ENCODE results near the gene CDKN1A. TPM values are rescaled to one million over a fixed set of nuclear protein-coding genes. Genes with fewer than 3 reads are reported as not detected.

CDKN1A gene
- total and polyA plus RNA-seq, 10 of the 15 experiments (the other 5 are each of a cell fraction or from before 2014, with no cell fraction given) = 25.2 to 637 (median 216) TPM

DNA sequence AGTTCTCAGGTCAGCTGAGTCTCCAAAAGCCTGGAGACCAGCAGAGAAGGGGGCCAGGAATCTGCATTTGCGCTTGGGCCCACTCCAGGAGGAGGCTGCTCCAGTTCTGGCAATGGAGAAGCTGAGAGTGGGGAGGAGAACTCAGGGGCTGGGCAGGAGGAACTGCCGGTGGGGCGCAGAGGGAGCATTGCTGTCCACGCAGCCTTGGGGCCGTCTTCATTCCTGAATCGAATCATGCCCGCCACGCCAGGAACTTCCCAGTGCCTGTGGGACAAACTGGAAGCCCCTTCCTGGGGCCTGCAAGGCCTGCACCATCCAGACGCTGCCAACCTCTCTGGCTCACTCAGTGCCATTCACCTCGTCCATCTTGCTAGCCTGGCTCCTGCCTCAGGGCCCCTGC, 36.0 kb downstream of the CDKN1A start (continued):
- TF ChIP-seq, protein P1, sequence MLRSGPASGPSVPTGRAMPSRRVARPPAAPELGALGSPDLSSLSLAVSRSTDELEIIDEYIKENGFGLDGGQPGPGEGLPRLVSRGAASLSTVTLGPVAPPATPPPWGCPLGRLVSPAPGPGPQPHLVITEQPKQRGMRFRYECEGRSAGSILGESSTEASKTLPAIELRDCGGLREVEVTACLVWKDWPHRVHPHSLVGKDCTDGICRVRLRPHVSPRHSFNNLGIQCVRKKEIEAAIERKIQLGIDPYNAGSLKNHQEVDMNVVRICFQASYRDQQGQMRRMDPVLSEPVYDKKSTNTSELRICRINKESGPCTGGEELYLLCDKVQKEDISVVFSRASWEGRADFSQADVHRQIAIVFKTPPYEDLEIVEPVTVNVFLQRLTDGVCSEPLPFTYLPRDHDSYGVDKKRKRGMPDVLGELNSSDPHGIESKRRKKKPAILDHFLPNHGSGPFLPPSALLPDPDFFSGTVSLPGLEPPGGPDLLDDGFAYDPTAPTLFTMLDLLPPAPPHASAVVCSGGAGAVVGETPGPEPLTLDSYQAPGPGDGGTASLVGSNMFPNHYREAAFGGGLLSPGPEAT (IDR thresholded peaks at IDR 0.05; ENCODE audit: low read depth) = no peak
- TF ChIP-seq NFXL1 (IDR thresholded peaks at IDR 0.05; ENCODE audit: borderline replicate concordance) = no peak
- TF ChIP-seq EP300 (IDR thresholded peaks at IDR 0.05; ENCODE audit: borderline replicate concordance in 1 of 2, control insufficient read depth in 1 of 2, low read depth in 2 of 2, low read length in 2 of 2) = no peak
- no peak for TF ChIP-seq CREB1 (IDR thresholded peaks at IDR 0.05; ENCODE audit: low read depth)

DNA sequence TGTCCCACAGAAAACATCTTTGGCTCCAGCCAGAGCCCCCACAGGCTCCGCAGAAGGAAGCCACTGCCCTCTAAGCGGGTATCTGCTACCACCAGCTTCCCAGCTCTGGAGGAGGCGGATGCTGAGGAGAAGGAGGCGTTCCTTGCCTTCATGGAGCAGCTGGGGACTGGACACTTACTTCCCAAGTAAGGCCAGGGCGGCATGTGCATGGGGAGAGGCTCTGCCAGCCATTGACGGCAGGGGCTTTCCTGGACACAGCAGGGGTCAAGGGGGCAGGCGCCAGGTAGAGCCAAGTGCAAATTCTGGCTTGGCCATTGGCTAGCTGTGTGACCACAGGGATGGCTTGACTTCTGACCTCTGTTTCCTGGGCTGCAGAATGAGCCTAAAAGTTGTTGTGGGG, 37.0 kb downstream of the CDKN1A start:
- Histone ChIP-seq H2AFZ (ENCODE audit: control insufficient read depth, low read depth, low read length) (no peak overlapping the region), H3K9me3 (replicated peaks; ENCODE audit: control insufficient read depth, insufficient read depth, low read length) (no peaks in the 10 kb centered on the region), H3K27me3 (replicated peaks in 1 of 2; ENCODE audit: control insufficient read depth in 2 of 2, insufficient read depth in 2 of 2, low read length in 1 of 2) (no peaks in the 10 kb centered on the region), H3K4me3 (no peak overlapping the region), H3K27ac (ENCODE audit: control insufficient read depth, insufficient read depth) (no peak overlapping the region), H3K9ac (ENCODE audit: control insufficient read depth, insufficient read depth, low read length) (no peak overlapping the region), H3K79me2 (ENCODE audit: control insufficient read depth, insufficient read depth, low read length) (no peaks in the 10 kb centered on the region), H4K20me1 (ENCODE audit: control insufficient read depth, insufficient read depth) (no peaks in the 10 kb centered on the region), H3K4me2 (ENCODE audit: control insufficient read depth, insufficient read depth) (no peak overlapping the region), H3K4me1 (ENCODE audit: control insufficient read depth, insufficient read depth, low read length) (peaks cover 13% of the 10 kb centered on the region), H3K36me3 (ENCODE audit: control insufficient read depth in 2 of 2, insufficient read depth in 2 of 2, low read length in 1 of 2) (no peaks in the 10 kb centered on the region)
- intact Hi-C loops (cut with micrococcal nuclease; ENCODE audit: unreplicated experiment) = no loop called here
- SMC1A ChIA-PET (ENCODE audit: uncharacterized antibody, unreplicated experiment) = interaction anchor here (1.3 to 1.6 kb wide), 2 partner anchors 9 to 100 kb away, joined by 4 read pairs; no protein-coding TSS in a partner anchor
- in situ Hi-C loops (cut with MboI) = no loop called here
- no TSS peak for BruUV-seq (replicated peaks)
- DNase-seq (ENCODE audit: low read depth, low spot score) (no peak), ATAC-seq (no peak), FAIRE-seq (no peak)
- RAD21 ChIA-PET (ENCODE audit: unreplicated experiment) = interaction anchor here (1.7 kb wide), 1 partner anchor 23 kb away, joined by 3 read pairs; no protein-coding TSS in a partner anchor
- TF ChIP-seq NR2C2 (IDR thresholded peaks at IDR 0.05; ENCODE audit: borderline replicate concordance, control insufficient read depth, insufficient read length, low read depth) (no peak), NR2F1 (conservative IDR thresholded peaks at IDR 0.05) (peak; percentile 65)
- POLR2A ChIA-PET = no interaction called here
- WGBS (ENCODE audit: insufficient coverage, insufficient replicate concordance, low lambda C conversion rate, missing lambda C conversion rate) = 53% methylated on average over 7 of the region's 7 CpGs
- CTCF ChIA-PET = no interaction called here
